HG03064 (cell line): ENCODE measurements around the gene ABCA13.
A peak's percentile ranks its signal among the peaks of the same experiment; 100 is the strongest.

Experiments
- ATAC-seq: cut with Tn5 transposase; IDR thresholded peaks from one replicate; pipeline ENCODE4 v1.9.1; 2021; ENCODE audit warnings: low read depth; ENCODE audit not compliant: unreplicated experiment

ABCA13 gene

DNA sequence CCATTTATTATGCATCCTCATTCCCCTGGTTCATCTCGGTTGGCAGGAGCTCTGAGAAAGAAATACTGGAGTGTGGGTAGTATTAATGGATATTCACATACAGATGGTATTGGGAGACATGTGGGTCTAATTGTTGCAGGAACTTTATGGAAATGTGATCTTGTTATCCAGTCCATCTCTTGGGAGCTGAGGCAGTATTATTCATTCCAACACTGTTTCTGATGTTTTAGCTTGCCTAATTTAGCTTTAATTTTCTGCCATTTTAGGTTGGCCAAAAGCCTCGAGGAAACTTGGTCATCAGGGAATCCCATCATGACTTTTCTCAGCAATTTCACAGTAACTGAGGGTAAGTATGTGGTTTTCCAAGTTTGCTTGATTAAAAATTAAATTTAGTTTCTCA is 125.7 kb downstream of the ABCA13 start:
- no peak for ATAC-seq

DNA sequence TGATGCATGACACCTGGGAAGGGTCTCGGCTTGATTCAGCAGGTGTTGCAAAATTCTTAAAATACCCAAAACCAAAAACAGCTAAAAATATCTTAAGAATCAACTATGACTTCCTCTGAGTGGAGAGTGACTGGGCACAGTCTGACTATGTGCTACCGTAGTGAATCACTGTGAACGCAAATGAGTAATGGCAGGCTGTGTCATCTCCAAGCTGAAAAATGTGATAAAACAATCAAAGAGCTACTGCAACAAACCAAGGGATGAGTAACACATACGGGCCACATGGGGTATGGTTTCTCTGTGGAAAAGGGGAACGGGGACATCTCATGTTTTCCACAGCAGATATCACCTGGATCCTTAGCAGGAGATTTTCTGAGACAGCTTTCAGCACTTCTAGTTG is 127.5 kb downstream of the ABCA13 start:
- no peak for ATAC-seq

DNA sequence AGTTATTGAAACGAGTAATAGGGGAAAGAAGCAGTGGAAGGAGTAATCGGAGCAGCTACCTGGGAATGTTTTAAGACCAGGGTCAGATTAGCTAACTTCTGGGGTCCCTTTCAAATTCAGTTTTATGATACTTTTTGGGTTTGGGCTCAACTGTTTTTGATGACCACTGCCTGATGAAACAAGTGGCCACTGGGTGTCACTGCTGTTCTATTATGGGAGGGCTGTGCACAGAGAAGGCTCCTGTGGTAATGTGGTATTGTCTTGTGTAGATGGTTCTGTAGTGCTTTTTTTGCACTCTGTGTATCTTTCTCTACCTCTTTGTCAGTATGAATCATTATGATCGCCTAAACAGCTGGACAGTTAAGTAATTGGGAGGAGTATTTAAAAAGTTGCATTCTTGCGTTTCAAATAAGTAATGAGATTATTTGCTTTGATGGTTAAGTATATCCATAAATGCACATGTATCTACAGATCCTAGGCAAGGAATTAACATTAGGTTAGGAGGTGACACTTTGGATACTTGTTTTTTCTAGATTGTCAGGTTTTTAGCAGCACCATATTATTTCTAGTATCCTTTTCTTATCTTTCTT is 128.4 kb downstream of the ABCA13 start:
- ATAC-seq: peak; percentile 77

DNA sequence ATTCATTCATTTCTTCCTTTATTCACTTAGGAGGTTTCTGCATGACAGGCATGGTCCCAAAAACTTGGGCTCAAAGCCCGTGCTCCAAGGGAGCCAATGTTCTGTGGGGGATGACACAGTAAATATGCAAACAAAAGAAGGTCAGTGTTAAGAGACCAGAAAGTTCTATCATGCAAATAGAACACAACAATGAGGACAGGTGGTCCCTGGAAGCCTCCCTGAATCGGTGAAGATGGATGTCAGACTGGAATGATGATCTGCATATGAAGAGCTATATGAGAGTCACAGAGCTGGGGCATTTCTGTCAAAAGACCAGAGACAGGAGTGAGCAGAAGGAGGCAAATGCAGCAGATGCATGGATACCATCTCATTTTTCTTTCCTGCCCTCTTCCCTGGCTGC is 129.0 kb downstream of the ABCA13 start:
- ATAC-seq: no peak

DNA sequence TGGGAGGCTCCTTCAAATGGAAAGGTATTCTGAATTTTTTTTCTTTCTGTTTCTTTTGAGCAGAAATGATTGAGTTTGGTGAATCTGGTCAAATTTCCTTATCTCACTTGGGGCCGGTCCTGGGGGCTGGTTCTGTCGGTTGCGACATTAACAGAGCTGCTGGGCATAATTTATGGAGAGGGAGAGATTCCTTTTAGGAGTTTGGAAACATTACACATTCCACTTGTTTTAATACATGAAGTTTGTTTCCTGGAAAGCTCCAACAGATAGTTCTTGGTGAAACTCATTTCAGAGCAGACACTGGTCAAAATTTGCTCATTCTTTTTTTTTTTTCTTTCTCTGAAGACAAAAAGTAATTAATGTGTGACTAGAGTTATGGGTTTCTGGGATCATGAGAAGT is 129.9 kb downstream of the ABCA13 start:
- ATAC-seq: no peak

DNA sequence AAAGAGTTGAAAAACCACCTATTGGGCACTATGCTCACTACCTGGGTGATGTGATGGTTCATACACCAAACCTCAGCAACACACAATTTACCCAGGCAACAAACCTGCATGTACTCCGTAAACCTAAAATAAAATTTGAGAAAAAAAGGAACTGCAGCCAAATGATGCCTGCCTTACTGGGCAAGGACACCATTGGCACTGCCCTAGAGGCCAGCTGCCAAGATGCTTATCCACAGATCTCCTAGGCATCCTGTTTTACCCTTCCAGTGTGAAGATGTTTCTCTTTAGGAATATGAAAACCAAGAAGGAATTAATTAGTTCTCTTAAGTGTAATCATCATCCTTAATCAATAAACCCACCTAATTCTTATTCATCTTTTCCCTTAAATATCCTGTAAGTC is 133.4 kb downstream of the ABCA13 start:
- ATAC-seq: no peak

DNA sequence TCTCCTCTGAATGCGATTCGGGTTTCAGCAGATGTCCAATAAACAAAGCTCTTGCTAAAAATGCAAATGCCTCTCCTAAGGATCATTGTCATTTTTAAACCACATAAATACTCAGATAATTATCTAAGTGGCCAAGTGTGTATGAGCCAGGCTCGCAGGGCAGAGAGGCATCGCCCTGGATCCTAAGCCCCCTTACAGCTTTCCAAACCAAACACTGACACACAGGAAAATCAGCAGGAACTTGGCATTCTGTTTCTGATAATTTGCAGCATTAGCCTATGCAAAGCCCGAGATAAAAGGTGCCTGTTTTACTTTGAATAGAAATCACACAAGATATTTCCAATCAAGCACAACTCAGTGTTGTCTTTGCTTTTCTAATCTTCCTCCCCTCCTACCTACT is 134.4 kb downstream of the ABCA13 start:
- no peak for ATAC-seq

DNA sequence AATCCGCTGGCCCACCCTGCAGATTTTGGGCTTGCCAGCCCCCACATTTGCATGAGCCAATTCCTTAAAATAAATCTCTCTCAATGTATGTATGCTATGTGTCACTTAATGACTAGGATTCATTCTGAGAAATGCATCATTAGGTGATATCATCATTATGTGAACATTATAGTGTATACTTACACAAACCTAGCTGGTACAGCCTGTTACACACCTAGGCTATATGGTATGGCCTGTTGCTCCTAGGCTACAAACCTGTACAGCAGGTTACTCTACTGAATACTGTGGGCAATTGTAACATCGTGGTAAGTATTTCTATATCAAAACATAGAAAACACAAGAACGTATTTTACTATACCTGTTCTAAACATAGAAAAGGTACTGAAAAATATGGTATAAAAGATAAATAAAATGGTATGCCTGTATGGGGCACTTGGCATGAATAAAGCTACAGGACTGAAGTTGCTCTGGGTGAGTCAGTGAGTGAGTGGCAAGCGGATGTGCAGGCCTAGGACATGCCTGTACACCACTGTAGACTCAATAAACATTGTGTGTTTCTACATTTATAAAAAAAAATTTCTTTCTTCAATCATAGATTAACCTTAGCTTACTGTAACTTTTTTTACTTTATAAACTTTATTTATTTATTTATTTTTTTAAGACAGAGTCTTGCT is 135.9 kb downstream of the ABCA13 start:
- ATAC-seq: no peak

DNA sequence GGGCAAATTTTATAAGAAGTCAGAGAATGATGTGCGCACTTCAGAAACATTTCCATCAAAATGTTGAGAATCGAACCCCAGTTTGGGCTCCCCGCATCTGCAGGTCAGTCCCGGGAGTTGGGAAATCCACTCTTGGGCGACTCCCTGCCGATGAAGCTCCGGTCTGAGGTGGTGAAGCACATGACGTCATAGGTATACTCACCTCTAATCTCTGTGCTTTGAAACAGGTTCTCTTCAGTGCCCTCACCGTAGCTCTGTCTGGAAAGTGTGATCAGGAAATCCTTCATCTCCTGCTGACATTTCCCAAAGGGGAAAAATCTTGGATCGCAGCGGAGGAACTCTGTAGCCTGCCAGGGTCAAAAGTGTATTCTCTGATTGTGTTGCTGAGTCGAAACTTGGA is 138.5 kb downstream of the ABCA13 start:
- ATAC-seq: no peak

DNA sequence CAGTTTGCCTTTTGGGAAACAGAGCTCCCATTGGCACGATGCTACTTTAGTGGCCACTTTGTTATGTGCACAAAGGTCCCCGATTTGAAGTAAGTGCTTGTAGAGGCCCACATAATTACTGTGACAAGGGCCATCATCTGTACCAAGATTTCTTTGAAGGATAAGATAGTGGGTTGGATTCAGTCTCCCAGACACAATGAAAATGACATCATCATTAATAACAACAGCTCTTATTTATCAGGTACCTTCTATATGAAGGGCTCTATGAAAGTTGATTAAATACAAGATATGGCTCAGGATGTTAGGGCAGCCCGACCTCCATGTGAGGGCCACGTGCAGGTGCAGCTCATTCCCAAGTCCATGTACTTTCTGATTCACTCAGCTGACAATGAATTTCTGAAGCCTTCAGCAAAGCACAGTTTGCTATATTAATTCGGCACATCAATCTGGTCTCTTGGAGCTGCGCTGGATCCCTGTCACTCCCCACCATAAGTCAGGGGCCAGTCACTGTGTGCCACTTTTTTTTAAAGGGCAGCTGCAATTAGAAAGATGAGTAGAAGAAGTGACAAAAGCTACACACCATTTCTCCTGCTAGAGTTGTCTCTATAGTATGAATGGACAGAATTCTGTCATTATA is 140.3 kb downstream of the ABCA13 start:
- ATAC-seq: no peak

DNA sequence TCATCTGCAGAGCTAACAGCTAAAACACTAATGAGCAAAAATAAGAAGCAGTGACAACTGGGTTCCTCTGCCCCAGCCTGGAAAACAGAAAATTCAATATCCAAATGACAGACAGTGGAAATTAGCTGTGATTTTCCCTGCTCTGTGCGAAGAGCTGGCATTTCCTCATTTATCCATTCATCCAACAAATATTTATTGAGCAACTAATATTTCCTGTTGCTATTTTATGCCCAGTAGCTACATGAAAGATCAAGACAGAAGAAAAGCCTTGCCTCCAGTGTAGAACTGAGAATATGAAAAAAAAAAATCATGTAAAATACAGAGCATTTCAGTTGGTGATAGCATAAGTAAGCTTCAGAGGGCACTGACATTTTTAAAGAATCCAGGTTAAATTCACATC is 140.9 kb downstream of the ABCA13 start:
- ATAC-seq: no peak

DNA sequence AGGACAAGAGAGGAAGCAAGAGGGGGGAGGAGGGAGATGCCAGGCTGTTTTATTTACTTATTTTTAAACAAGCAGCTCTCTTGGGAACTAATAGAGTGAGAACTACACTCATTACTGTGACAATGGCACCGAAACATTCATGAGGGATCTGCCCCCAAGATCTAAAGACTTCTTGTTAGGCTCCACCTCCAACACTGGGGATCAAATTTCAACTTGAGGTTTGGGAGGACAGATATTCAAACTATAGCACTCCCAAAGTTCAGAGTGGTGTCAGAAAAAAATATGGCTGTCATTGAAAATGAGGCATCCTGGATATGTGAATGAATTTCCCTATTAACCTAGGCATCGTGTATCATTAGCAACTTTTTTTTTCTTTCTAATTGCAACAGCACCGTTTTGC is 145.5 kb downstream of the ABCA13 start:
- ATAC-seq: no peak

DNA sequence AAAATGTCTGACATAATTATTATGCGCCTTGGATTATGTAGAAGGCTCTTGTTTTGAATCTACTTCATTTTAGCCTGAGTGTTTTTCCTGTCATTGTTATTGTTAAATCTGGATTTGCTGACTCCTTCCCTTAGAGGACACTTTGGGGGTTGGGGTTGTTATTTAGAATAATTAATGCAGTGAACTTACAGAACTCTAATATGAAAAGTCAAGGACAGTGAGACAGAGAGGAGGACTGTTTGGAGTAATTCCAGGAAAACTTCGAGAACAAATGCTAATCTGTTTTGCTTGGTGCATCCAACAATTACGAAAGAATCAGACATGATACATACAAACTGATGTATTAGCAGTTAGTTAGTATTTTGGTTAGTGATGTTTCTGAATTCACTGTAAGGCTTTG is 146.1 kb downstream of the ABCA13 start:
- no peak for ATAC-seq

DNA sequence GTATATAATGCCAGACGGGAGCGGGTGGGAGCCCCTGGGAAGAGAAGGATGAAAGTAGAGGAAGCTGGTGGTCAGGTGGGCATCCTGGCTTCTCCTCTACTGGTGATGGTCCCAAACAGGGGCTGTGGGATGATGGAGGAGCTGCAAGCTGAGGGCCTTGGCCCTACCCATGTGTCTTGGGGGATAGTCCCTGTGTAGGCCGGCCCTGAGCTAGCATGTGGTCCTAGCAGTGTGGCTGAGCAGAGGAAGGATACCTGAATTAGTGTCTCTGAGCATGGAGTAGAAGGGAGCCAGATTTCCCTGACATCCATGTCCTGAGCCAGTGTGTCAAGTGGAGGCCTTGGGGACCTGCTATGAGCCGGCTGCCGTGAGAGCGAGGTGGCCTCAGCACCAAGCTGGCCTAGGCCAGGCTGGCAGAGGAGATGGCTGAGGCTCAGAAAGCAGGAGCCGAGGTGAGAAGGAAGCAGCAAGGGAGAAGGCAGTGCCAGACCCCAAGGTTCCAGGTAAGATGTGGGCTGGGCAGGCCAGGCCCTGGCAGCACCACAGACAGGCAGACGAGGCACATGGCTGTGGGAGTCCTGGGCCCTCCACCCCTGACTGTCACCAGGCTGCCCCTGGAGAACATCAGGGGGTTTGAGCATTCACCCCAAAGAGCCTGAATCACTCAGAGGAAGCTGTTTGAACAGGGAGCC is 150.2 kb downstream of the ABCA13 start:
- ATAC-seq: no peak

DNA sequence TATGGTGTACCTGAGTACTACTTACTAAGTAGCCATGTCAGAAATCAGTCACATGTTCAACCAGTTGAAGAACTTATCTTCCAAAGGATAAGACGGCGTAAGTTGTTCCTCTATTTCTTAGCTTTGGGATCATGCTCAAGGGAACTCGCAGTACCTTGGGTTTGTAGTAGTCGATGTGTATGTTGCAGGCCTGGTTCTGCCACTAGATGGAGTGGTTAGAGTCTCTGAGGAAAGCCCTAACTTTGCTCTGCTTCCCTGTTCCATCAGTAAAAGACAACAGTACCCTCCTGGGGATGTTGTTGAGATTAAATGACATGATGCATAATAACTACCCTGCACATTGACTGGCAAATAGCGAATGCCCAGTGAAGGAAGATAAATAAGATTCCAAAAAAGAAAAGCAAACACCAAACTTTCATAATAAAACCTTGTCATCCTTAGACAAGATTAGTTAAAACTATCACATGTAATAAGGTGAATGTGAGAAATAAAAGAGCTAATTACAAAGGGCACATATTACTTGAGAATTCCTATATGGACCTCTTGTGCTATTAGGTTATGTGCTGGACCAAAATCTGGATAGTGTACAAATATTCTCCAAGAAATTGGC is 165.9 kb downstream of the ABCA13 start:
- no peak for ATAC-seq

DNA sequence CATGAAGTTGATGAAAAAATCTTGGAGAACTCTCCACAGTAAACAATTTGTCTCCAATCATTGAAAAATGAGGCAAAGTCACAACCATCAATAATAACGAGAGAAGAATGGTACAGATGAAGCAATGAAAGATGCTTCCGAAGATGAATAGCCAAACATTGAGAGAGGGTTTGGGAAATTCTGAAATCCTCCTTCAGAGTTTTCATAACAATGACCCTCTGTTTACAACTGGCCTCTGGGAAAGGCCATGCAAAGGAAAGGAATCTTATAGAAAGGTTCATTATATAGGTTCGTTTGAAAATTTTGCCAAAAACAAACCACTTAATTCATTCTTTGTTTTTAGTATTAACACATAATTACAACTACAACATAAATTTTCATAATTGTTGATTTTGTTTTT is 166.5 kb downstream of the ABCA13 start:
- ATAC-seq: no peak

DNA sequence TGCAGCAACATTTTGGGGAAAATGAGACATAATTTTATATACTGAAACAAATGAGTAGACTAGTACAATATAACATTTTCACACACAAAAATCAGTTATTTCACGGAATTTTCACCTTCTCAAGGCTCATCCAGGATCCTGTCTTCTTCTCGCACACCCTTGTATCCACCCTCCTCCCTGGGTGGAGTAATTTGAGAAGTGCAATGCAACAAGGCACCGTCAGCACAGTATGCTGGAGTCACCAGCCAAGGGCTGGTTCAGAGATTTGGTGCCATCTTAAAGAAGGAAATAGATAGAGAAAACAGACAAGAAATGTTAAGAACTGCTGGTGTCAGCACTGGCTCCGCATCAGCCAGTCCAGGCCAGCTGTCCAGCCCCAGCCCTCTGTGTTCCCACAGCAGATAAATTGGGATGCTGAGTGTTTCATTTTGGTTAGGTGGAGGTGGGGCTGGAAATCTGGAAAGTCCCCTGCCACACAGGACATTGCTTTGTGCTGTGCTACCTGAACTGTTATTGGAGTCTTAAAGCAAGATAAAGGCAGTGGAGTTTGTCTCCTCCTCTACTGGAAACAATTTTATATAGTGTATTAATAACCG is 176.1 kb downstream of the ABCA13 start:
- no peak for ATAC-seq

DNA sequence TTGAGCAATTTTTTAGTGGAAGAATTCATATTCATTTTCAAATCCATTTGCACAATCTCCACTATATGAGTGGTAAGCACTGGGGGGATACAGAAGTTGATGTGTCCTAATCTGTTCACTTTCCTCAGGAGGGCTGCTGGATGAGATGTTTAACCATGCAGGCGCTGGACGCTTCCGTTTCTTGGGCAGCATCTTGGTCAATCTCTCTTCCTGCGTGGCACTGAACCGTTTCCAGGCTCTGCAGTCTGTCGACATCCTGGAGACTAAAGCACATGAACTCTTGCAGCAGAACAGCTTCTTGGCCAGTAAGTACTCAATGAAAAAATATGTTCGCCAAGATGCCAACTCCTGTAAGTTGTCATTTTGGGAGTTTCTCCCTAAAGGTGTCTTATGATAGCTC is 179.3 kb downstream of the ABCA13 start:
- ATAC-seq: no peak

DNA sequence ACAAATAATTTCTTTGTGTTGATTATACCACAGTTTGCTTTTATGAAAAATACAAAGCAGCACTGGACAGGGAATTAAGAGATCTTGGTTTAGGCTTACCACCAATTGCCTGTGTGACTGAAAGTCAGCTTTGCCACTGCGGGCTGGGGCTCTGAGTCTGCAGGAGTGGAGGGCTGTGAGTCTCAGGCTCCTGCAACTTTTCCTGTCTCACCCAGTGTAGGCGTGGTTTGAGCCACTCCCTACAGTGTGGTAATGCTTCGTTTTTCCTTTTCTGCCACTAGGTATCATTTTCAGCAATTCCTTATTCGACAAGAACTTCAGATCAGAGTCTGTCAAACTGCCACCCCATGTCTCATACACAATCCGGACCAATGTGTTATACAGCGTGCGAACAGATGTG is 180.6 kb downstream of the ABCA13 start:
- no peak for ATAC-seq

DNA sequence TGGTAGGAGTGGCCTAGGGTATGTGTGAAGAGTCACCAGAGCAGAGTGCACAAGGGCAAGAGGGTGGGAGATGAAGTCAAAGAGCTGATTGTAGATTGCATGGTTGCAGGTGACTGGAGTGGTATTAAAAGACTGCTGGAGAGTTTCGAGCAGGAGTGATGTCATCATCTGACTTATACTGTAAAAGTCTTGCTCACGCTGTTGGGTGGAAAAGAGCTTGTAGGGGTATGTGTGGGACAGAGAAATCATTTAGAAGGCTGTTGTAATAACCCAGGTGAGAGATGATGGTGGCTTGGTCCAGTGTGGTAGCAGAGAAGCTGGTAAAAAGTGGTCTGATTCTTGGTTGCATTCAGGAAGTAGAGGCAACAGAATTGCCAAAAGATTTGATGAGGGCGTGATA is 184.1 kb downstream of the ABCA13 start:
- ATAC-seq: no peak

DNA sequence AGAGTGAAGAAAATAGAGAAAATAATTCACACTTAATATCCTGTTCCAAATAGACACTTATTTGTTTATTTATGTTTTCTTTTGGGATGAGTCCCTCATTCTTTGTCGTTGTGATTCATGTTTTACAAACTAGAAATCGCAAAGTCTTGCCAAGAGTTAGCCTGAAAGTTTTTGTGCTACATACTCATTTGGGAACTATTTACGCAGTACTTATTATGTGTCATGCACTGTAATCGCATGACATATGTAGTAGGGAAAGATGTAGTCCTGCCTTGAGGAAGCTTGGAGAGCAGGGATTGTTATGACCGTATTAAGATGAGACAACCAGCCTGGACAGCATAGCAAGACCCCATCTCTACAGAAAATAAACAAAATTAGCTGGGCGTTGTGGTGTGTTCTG is 189.3 kb downstream of the ABCA13 start:
- ATAC-seq: no peak
